Muscle layer of colon (tissue), 2 donors: Measurements from ENCODE around the gene POU5F1.

ENCODE experiments used
- H3K27ac ChIP-seq: one replicate; pipeline ENCODE4 v1.7.0; 2013; ENCODE audit warnings: low read depth, mild to moderate bottlenecking, low read length, moderate library complexity
- H3K27me3 ChIP-seq, 2 donors: one replicate each; pipeline ENCODE4 v1.7.0; 2013; ENCODE audit warnings: low read length in 2 of 2, mild to moderate bottlenecking in 2 of 2; ENCODE audit not compliant: insufficient read depth in 2 of 2, control insufficient read depth in 1 of 2
- H3K36me3 ChIP-seq: one replicate; pipeline ENCODE4 v1.7.0; 2013; ENCODE audit warnings: mild to moderate bottlenecking, low read length; ENCODE audit not compliant: insufficient read depth
- H3K4me1 ChIP-seq: one replicate; pipeline ENCODE4 v1.7.0; 2013; ENCODE audit warnings: mild to moderate bottlenecking, low read length; ENCODE audit not compliant: insufficient read depth
- H3K4me3 ChIP-seq, 2 donors: one replicate each; pipeline ENCODE4 v1.7.0; 2013; ENCODE audit warnings: low read length in 2 of 2, low read depth in 1 of 2, mild to moderate bottlenecking in 1 of 2, moderate library complexity in 1 of 2
- H3K9ac ChIP-seq: one replicate; pipeline ENCODE4 v1.7.0; 2013; ENCODE audit warnings: low read length
- H3K9me3 ChIP-seq: one replicate; pipeline ENCODE4 v1.7.0; 2013; ENCODE audit warnings: mild to moderate bottlenecking, low read length
- donor health status: abdominal sarcoma.
- donor health status: Adenocarcinoma of cecum.

Gene POU5F1

GRCh38 chr6:31162463-31163165 is 7.9 kb downstream of the POU5F1 start:
- no peak overlapping the region for H3K4me3 ChIP-seq
- no peaks in the 10 kb centered on the region for H3K9me3 ChIP-seq
- peaks cover 12% of the 10 kb centered on the region for H3K4me1 ChIP-seq
- no peak overlapping the region for H3K9ac ChIP-seq
- H3K27me3 ChIP-seq = no peaks in the 10 kb centered on the region
- H3K27ac ChIP-seq = no peak overlapping the region
- no peaks in the 10 kb centered on the region for H3K36me3 ChIP-seq

- Histone ChIP-seq H3K4me1 (peaks cover 19% of the 10 kb centered on the region), H3K27me3 (no peaks in the 10 kb centered on the region), H3K4me3 (no peak overlapping the region), H3K9ac (no peak overlapping the region), H3K36me3 (no peaks in the 10 kb centered on the region), H3K9me3 (no peaks in the 10 kb centered on the region), H3K27ac (no peak overlapping the region)
These were observed 9.0 kb downstream of the POU5F1 start for GRCh38 chr6:31161216-31162126.

GRCh38 chr6:31158863-31159855 is 11.3 kb downstream of the POU5F1 start:
- Histone ChIP-seq H3K4me1 (peaks cover 19% of the 10 kb centered on the region), H3K36me3 (peaks cover 17% of the 10 kb centered on the region), H3K9me3 (no peaks in the 10 kb centered on the region), H3K27ac (peak overlapping the region; percentile 67), H3K9ac (peak overlapping the region; percentile 61), H3K4me3 (peak overlapping the region; percentile 48 to 94), H3K27me3 (no peaks in the 10 kb centered on the region)

- Histone ChIP-seq H3K4me3 (peak within 1 kb of the TSS; percentile 48 to 94), H3K9ac (peak within 1 kb of the TSS; percentile 61), H3K36me3 (peaks cover 20% of the 10 kb centered on the region), H3K27ac (peak within 1 kb of the TSS; percentile 67), H3K9me3 (no peaks in the 10 kb centered on the region), H3K4me1 (peaks cover 19% of the 10 kb centered on the region), H3K27me3 (no peaks in the 10 kb centered on the region)
These were observed 12.2 kb downstream of the POU5F1 start, which contains the start of gene TCF19 for GRCh38 chr6:31158140-31158862. TCF19 (plus strand) TSS chr6:31158589; CDS start chr6:31159470, 881 bp downstream.

GRCh38 chr6:31157513-31158139 is 12.9 kb downstream of the POU5F1 start, which contains the start of gene CCHCR1:
CCHCR1 (minus strand) TSS chr6:31157802; CDS start chr6:31157600, 202 bp downstream.
- H3K36me3 ChIP-seq = peaks cover 20% of the 10 kb centered on the region
- peak within 1 kb of the TSS; percentile 61 for H3K9ac ChIP-seq
- H3K9me3 ChIP-seq = no peaks in the 10 kb centered on the region
- H3K27ac ChIP-seq = peak within 1 kb of the TSS; percentile 67
- H3K4me3 ChIP-seq = peak within 1 kb of the TSS; percentile 48 to 94
- no peaks in the 10 kb centered on the region for H3K27me3 ChIP-seq
- peaks cover 19% of the 10 kb centered on the region for H3K4me1 ChIP-seq

- H3K27ac ChIP-seq = no peak overlapping the region
- H3K27me3 ChIP-seq = no peaks in the 10 kb centered on the region
- peaks cover 20% of the 10 kb centered on the region for H3K36me3 ChIP-seq
- no peaks in the 10 kb centered on the region for H3K9me3 ChIP-seq
- H3K4me1 ChIP-seq = peaks cover 19% of the 10 kb centered on the region
- no peak overlapping the region for H3K4me3 ChIP-seq
- H3K9ac ChIP-seq = no peak overlapping the region
These were observed 13.8 kb downstream of the POU5F1 start for GRCh38 chr6:31156641-31157040.

- Histone ChIP-seq H3K9me3 (no peaks in the 10 kb centered on the region), H3K27me3 (no peaks in the 10 kb centered on the region), H3K4me1 (peaks cover 14% of the 10 kb centered on the region), H3K27ac (no peak overlapping the region), H3K9ac (no peak overlapping the region), H3K4me3 (no peak overlapping the region), H3K36me3 (peaks cover 20% of the 10 kb centered on the region)
These were observed 16.0 kb downstream of the POU5F1 start for GRCh38 chr6:31154436-31154835.

GRCh38 chr6:31152781-31153180 is 17.7 kb downstream of the POU5F1 start:
- Histone ChIP-seq H3K9me3 (no peaks in the 10 kb centered on the region), H3K9ac (no peak overlapping the region), H3K4me1 (peaks cover 6% of the 10 kb centered on the region), H3K27ac (no peak overlapping the region), H3K36me3 (peaks cover 20% of the 10 kb centered on the region), H3K4me3 (no peak overlapping the region), H3K27me3 (no peaks in the 10 kb centered on the region)

GRCh38 chr6:31149827-31150447 is 20.5 kb downstream of the POU5F1 start:
- peaks cover 11% of the 10 kb centered on the region for H3K36me3 ChIP-seq
- no peak overlapping the region for H3K4me3 ChIP-seq
- H3K27ac ChIP-seq = no peak overlapping the region
- H3K27me3 ChIP-seq = no peaks in the 10 kb centered on the region
- H3K4me1 ChIP-seq = no peaks in the 10 kb centered on the region
- H3K9me3 ChIP-seq = no peaks in the 10 kb centered on the region
- H3K9ac ChIP-seq = no peak overlapping the region

GRCh38 chr6:31145386-31145785 is 25.1 kb downstream of the POU5F1 start:
- Histone ChIP-seq H3K36me3 (no peaks in the 10 kb centered on the region), H3K4me1 (peaks cover 5% of the 10 kb centered on the region), H3K27ac (no peak overlapping the region), H3K27me3 (no peaks in the 10 kb centered on the region), H3K9ac (no peak overlapping the region), H3K9me3 (no peaks in the 10 kb centered on the region), H3K4me3 (no peak overlapping the region)
